SIG-M5 treated with dmso at 0.1 percent for 504 hours (cell line): ENCODE measurements around the gene KHDC4.
A peak's percentile ranks its signal among the peaks of the same experiment; 100 is the strongest.

ENCODE experiments used
- DNase-seq: peaks from one replicate; lab custom pipeline; 2025; ENCODE audit not compliant: unreplicated experiment; lab: John Stamatoyannopoulos, UW

KHDC4 gene

DNA sequence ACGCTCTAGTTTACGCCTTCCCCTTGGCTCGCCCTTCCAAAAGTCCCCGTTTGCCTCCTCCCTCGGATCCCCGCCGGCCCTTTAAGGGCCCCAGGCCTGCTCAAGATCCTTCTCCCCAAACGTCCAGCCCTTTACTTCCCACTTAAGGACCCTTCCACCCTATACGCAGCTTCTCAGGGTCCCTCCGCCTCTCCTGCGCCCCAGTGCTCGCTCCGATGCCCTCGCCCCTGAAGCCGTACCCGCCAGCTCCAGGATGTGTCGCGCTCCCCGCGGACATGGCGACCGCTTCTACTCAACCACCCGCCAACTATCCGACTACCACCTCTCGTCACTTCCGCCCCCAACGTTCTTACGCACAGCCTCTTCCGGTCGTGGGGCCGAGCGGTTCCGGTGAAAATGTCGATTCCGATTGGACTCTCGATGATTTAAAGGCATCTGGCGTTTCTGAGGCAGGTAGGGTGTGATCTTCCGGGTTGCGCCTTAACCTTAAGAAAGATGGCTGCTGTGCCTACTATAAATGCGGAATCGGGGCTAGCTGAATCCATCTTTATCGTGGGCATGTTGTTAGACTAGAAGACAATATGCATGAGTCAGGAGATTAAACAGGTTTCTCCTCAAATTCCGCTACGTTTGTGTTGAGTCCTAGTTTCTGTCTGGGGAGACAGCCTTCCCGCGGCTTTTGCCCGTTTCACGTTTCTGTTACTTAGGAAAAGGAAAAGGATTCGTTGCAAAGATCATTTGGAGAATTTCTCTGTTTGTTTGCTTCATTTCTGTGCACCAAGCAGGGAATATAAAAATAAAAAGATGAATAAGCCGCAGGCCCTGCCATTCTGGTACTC, at the start of gene KHDC4:
Gene KHDC4, minus strand, starts transcription at position 317 of the 839 bp plus-strand sequence. Its CDS starts 40 bp downstream, at position 277.
- DNase-seq, result peak; percentile 100

DNA sequence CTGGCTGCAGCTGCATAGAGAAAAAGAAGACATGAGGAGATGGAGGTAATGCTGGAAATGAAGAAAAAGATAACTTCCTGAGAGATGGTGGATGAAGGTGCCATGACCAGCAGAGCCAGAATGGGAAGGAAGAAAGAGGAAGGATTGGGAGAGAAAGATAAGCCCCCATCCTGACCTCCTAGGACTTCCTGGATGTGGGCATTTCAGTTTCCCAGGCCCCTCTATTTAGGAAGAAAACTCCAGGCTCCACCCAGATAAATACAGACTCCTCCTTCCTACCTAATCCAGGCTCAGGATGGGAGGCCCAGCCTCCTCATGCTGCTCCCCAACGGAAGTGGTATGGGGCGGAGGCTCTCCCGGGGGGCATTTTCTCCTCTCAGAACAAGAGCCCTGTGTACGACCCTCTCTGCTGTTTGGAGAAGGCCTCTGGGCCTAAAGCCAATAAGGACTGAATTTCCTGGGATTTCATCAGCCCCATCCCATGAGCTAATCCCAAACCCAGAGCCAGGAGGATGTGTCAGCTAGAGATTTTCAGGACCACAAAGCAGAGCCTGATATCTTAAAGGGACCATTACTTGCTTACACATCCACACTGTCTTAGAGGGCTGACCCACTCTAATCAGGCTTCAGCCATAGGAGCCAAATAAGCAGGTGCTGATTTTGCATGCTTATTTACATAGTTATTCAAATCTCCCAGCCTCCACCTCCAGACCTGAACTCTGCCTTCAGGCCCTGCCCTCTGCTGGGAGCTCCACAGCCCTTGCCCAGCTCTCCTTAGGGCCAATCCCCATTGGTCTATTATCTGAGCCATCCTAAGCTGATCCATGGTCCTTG, 49.2 kb upstream of the KHDC4 start:
- DNase-seq, result no peak

DNA sequence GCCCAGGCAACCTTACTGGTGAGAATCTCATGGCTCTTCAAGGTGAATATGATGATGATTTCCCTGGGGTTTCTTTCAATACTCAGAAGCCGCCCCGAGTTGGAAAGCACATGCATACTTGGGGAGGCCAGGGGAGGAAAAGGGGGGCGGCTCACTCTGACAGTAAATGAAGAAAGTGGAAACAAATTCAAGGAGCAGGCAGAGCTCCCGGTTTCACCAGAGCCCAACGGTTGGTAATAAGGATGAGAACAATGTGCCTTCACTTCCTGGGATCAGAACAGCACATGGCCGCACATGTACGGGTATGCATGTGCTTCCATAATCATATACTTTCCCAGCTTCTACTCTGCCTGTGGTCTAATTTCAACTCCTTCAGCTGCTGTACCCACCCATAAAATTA, 47.9 kb upstream of the KHDC4 start:
- no peak for DNase-seq

DNA sequence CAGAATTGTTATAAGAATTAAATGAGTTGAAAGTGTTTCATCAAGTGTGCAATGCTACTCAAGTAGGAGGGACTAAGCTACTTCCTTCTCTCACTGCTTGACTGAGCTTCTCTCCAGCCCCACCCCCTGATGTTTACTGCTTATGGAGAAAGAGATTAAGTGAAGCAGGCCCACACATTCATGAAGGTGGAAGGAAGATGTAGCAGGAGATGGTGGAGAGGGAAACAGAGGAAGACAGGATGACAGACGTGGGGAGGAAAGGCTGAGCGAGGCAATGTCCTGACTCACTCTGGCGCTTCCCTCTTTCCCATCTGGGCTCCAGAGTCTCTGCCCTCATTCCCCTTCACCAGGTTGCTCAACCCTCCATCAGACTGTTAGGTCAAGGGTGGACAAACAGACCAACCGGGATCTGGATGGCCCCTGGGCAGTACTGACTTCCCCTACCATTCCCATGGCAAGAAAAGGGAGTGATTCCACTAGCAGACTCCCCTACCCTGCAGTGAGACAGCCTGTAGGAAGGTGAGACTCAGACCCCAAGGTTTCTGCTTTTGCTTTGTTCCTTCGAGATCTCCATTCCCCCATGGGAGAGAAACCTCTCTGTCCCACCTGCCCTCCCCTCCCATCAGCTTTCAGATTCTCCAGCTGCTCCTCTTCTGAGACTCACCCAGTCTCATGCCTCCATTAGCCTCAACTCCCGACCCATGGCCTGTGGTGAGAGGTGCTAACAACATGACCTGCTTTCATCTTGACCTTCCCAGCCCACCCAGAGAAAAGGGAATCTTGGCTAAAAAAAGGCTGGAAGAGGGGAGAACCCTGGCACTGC, 47.3 kb upstream of the KHDC4 start:
- peak; percentile 85 for DNase-seq

DNA sequence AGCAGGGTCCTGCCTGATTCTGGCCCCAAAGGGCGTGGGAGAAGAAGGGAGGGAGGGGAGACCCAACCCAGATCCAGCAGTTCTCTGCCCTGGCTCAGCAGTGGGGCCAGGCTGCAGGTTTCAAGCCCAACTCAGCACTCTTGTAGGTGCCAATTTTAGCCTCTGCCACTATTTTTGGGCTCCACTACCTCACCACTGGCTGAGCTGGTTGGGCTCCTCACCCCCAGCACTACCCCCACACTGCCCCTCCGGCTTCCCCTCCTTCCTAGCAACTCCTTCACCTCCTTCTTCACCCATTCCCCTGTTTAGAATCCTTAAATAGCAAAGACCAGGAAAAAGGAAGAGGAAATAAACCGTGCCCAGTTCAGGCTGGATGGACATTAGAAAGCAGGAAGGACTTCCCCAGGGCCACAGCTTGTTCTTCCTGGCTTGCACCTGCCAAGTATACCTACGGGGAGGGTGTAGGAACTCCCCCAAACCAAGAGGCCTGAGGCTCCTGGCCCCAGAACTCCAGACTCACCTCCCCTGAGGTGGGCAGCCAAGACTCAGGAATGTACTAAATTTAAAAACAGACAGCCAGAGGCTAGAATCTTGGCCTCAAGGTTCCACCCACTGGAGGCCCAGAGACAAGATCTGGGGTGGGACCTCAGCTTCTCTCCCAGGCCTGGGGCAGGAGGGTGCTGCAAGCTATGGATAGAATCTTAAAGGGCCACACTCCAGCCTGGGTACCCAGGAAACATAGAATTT, 45.6 kb upstream of the KHDC4 start:
- peak; percentile 78 for DNase-seq

DNA sequence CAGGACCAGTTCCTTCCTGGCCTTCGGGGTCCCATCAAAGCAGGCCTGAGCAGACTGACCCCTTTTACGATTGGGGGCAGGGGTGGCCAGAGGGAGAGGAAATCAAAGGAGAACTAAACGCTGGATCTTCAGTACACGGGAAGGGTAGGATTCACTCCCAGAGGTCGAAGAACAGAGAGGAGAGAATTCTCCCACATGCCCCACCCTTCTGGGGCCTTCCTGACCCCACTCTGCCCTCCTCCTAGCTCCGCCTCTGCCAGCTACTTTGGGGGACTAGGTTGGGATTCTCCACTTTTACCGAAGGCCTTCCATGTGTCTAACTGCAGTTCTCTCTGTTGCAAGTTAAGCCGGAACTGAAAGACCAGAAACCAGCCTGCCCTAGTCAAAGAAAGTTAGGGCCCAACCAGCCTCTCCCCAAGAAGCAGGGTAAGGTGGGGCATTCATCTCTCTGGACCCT, 44.8 kb upstream of the KHDC4 start:
- peak; percentile 87 for DNase-seq

DNA sequence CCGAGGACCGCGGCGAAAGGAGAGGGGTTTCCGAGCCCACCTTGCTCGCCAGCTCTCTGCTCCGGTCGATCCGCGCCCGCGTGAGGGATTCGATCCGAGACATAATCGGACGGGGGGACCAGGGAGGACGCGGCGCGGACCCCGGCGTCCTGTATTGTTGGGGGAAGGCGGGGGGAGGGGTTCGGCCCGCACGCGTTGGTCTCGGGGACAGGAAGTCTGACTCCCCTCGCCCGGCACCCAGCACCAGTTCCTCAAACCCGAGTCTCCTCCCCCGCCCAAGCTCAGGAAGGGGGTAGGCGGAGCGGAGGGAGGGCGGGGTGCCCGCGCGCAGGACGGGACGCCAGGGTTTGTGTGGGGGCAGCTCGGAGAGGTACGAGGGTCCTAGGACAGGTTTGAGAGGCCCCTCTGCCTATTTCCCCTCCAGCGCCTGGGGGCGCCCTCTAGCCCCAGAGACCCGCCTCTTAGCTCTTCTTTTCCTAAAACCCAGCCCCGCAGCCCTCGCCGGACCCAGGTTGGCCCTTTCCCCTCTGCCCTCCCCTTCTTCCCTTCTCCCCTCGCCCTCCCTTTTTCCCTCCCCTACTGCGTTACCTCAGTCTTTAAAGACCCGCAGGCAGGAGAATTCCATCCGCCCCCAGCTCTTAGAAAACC, 44.2 kb upstream of the KHDC4 start, which contains the start of gene ARHGEF2:
Gene ARHGEF2, minus strand, starts transcription at position 223 of the 648 bp plus-strand sequence. Its CDS starts 120 bp downstream, at position 103.
- peak; percentile 98 for DNase-seq

DNA sequence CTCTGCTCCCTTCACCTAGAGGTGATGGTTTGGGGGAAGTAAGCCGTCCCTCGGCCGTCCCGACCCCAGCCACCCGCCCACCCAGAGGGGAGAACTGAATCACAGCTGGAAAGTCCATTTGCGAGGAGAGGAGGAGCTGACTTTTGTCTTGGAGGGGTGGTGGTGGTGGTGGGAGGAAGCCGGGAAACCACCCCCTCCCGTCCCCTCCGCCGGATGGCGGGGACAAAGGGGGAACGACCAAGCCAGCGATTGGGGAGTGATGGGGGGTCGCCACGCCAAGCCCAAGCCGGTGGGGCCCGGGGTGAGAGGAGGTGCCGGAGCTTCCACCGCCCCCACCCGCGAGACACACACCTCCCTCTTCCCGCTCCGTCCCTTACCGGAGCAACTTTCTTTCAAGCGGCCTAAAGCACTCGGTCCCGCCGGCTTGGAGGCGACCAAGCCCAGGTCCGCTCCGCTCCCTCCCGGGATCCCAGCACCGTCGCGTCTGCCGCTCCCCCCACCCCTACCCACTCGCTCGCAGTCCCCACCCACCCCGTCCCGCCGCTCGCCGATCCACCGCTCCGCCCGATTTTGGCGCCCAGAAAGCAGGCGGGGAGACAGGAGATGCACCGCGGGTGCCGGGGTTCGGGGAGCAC, 43.6 kb upstream of the KHDC4 start:
- no peak for DNase-seq

DNA sequence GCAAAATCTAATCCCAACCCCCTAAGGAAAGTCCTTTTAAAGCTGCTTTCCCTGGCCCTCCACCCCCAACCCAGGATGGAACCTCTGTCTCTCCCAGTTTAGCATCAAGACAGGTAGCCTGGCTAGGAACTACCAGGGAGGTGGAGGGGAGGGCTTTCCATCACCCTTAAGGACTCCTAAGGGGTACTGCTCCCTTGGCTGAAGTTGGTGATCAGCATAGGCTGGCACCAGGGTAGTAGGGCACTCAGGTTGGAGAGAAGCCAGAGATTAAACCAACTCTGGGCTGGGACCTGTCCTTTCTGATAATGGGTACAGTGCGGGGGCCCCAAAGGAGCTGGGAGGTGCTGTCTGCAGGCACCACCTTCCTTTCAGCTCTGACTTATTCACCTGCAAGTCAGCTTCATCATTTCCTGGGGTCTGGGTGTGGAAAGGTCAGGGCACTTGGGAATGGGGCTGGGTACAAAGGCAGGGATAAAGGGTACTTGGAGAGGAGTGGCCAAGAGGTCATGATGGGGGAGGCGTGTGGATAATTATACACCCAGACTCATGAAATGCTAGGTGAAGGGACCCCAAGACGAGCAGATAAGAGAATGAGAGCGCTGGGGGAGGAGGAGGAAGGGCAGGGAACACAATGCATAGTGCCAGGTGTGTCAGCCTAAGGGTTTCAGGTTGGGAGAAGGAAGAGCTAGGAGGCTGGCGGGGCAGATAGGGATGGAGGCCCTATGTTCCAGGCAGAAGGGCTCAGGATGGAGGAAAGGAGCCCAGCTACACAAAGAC, 42.9 kb upstream of the KHDC4 start:
- no peak for DNase-seq

DNA sequence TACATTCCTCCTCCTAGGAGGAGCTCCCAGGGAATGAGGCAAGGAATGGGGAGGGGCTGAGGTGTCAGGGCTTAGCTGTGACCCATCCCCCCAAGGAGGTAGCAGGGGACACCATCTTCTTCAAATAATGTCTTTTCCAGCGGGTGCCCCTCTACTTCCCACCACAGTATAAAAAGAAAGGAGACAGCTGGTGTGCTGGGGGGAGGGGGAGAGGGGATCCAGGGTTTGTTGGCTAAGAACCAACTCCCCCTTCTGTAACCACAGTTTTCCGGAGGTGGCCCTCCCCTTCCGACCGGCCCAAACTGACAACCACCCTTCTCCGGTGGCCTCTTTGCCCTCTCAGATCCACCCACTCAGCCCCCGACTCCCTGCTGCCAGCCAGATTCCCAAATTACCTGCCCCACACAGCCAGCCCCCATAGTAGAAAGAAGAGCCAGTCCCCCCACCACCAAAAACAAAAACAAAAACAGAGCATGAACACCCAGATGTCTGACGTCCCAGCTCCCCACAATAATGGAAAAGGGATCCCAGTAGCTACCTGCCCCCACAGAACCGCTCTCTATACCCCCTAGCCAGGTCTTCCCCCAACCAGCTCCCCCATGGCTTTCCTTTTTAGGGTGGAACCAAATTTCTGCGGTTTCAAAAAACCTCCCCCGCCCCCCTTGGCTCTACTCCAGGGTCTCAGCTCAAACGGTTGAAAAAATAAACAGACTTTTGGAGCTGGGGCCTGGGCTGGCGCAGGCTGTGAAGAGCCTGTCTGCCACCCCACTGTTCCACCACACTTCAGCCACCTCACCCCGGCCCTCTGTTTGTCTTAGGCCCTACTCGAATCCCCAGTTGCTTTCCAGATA, 42.1 kb upstream of the KHDC4 start:
- DNase-seq, result peak; percentile 99

DNA sequence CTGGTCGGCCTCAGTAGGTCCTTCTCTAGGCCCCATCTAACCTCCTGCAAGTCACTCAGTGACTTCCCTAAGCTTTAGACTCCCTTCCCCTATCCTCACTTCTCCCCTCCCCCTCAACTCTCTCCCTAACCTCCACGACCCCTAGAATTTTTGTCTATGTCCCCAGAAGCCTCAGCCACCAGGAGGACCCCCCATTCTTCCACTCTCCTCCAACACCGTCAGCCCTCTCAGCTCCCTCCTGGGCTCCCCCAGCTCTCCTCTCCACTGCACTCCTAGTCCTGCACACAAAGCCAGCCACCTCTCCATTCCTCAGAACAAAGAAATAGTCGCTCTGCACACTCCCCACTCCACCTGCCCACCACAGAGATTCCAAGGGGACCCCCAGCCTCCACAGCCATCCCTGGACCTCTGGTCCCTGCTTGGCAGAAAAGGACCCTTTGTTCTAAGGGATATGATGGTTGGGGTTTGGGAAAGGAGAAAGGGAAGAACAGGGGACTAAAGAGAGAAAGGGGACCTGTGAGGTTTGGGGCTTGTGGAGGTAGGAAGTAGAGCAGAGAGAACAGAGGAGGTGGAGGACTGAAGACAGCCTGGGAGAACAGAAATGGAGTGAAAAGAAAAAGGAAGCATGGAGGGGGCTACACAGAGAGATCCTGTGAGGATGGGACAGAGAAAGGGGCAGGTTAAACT, 41.3 kb upstream of the KHDC4 start:
- DNase-seq, result peak; percentile 67

DNA sequence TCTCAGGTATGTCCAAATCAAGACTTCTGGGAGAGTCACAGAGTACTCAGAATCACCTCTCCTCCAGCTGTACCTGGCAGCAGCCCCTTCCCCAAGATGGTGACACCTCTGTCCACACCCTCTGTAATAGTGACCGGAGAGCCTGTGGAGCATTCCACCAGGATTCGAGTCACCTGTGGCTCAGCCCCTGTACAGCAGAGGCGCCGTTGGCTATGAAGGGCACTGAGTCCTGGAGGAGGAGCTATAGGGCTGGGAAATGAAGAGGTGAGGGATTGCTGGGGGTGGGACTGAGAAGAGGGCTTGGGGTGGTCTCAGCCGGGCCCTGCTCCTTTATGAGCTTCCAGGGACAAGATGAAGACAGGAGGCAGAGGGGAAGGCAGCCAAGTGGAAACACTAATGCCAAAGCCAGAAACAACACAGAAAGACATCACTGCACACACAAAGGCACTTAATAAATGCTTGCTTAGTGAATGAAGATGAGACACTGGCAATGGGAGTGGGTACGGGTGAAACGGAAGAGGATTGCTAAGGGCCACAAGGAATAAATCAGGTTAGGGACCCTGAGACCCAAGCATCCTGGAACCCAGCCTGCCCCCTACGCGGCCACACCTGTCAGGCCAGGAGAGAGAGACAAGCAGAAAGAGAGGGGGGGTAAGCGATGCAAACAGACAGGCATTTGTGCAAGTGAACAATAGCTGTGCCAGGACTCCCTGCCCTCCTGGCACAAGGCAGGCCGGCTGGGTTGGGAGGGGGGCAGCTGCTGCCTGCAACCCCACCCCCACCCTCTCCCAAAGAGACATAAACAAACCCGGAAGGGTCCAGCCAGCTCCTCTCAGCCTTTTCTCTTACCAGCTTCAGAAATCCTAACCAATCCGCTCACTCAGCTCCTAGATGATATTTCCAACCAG, 40.2 kb upstream of the KHDC4 start:
- DNase-seq, result no peak

DNA sequence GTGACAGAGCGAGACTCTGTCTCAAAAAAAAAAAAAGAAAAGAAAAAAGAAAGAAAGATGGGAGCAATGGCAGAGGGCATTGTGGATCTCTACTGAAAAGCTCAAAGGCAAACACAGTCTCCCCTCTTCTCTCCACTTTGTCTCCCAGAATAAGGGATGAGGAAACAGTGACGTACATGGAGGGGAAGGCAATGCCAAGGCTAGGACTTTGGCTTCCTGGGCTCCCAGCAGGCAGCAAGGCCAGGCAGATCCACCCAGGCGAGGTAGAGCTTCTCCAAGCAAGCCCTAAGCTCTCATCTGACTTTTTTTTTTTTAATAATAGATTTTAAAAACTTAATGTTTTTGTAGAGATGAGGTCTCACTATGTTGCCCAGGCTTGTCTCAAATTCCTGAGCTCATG, 39.5 kb upstream of the KHDC4 start:
- no peak for DNase-seq

DNA sequence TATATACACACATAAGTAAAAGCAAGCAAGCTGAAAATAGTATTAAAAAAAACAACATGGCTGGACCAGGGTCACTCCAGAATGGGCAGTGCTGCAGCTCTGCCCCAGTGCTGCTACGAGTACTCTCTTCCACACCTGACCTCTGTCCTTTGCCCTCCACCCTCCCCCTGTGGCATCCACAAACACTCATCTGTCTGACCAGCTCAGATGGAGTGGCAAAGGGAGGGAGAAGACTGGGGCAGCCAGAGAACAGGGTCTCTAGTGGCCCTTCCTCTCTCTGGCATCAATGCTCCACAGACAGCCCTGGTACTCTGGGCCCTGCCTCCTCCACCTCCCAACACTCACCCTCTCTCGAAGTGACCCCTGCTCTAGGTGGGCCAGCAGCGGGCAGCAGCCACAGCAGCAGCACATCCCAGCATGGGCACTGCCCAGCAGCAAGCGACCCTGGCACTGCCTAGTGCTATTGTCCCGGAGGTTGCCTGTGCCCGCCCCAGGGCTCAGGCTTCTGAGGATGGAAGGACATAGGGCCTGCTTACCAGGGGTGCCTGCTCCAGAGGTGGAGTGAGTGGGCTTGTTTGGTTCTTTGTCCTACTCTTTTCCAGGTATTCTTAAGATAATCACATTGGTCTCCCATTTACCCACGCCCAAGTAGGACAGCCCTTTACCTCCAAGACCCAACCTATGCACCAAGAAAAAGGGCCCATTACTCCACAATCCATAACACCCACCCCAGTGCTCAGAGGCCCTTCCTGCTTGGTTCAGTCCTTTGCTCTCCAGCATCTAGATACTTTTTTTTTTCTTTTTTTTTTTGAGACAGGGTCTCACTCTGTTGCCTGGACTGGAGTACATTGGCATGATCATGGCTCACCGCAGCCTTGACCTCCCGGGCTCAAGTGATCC, 37.9 kb upstream of the KHDC4 start:
- DNase-seq, result no peak
